WTC11 (cell line): ENCODE measurements around the gene DNAJC18. TPM values are rescaled to one million over a fixed set of nuclear protein-coding genes. Genes with fewer than 3 reads are reported as not detected.

Source experiments
- EMX1 ChIP-seq: fragments of 250-450 bp; sonication (Bioruptor Pico); IDR thresholded peaks from 2 replicates; pipeline ENCODE4 v1.8.0; 2021; ENCODE audit warnings: mild to moderate bottlenecking
- IRF2 ChIP-seq: sonication (generic); formaldehyde crosslinking; IDR thresholded peaks from 2 replicates; pipeline ENCODE4 v1.8.0; 2022; ENCODE audit warnings: low read depth, missing genetic modification reagents, borderline replicate concordance
- NR1H2 ChIP-seq: sonication (generic); formaldehyde crosslinking; IDR thresholded peaks from 2 replicates; pipeline ENCODE4 v1.9.0; 2021; ENCODE audit warnings: mild to moderate bottlenecking, moderate library complexity, missing genetic modification reagents
- OVOL2 ChIP-seq: fragments of 250-450 bp; sonication (Bioruptor Pico); IDR thresholded peaks from 2 replicates; pipeline ENCODE4 v1.9.0; 2021; ENCODE audit warnings: mild to moderate bottlenecking, borderline replicate concordance
- PRRX2 ChIP-seq: fragments of 250-450 bp; sonication (Bioruptor Pico); IDR thresholded peaks from 2 replicates; pipeline ENCODE4 v1.8.0; 2021; ENCODE audit warnings: mild to moderate bottlenecking
- RORB ChIP-seq: fragments of 250-450 bp; sonication (Bioruptor Pico); IDR thresholded peaks from 2 replicates; pipeline ENCODE4 v1.9.0; 2021; ENCODE audit warnings: mild to moderate bottlenecking
- SOX15 ChIP-seq: fragments of 250-450 bp; sonication (Bioruptor Pico); IDR thresholded peaks from 2 replicates; pipeline ENCODE4 v1.9.0; 2021; ENCODE audit warnings: mild to moderate bottlenecking
- ZNF263 ChIP-seq: sonication (generic); formaldehyde crosslinking; IDR thresholded peaks from 2 replicates; pipeline ENCODE4 v1.8.1; 2022; ENCODE audit warnings: low read depth, mild to moderate bottlenecking, moderate library complexity, missing genetic modification reagents
- ZNF423 ChIP-seq: fragments of 250-450 bp; sonication (Bioruptor Pico); IDR thresholded peaks from 2 replicates; pipeline ENCODE4 v2.1.2; 2022; ENCODE audit warnings: mild to moderate bottlenecking, moderate library complexity
- total RNA-seq: library from RNA; stranded (reverse); gene quantifications from 3 replicates; pipeline ENCODE4 v1.2.3, GENCODE V29; 2021
- TF ChIP-seq, protein P1 (sequence below): sonication (generic); formaldehyde crosslinking; IDR thresholded peaks from 2 replicates; pipeline ENCODE4 v1.8.1; 2023; ENCODE audit warnings: mild to moderate bottlenecking, missing genetic modification reagents
- TF ChIP-seq, protein P2 (sequence below): fragments of 200-600 bp; IDR thresholded peaks from 2 replicates; pipeline ENCODE4 v1.8.0; 2022; ENCODE audit warnings: antibody characterized with exemption
- TF ChIP-seq, protein P3 (sequence below): sonication (generic); formaldehyde crosslinking; IDR thresholded peaks from 2 replicates; pipeline ENCODE4 v1.8.1; 2023; ENCODE audit warnings: mild to moderate bottlenecking, missing genetic modification reagents
- TF ChIP-seq, protein P4 (sequence below): sonication (generic); formaldehyde crosslinking; IDR thresholded peaks from 2 replicates; pipeline ENCODE4 v1.8.1; 2022; ENCODE audit warnings: low read depth, missing genetic modification reagents, borderline replicate concordance
- TF ChIP-seq, protein P5 (sequence below): fragments of 250-450 bp; sonication (Bioruptor Pico); conservative IDR thresholded peaks from 2 replicates; pipeline ENCODE4 v1.9.0; 2021; ENCODE audit warnings: mild to moderate bottlenecking
- TF ChIP-seq, protein P6 (sequence below): sonication (generic); formaldehyde crosslinking; IDR thresholded peaks from 2 replicates; pipeline ENCODE4 v1.8.1; 2023; ENCODE audit warnings: mild to moderate bottlenecking, moderate library complexity, missing genetic modification reagents
- TF ChIP-seq, protein P7 (sequence below): sonication (generic); formaldehyde crosslinking; IDR thresholded peaks from 2 replicates; pipeline ENCODE4 v1.8.1; 2022; ENCODE audit warnings: low read depth, mild to moderate bottlenecking, moderate library complexity, missing genetic modification reagents, borderline replicate concordance
- TF ChIP-seq, protein P8 (sequence below): sonication (generic); formaldehyde crosslinking; IDR thresholded peaks from 2 replicates; pipeline ENCODE4 v1.8.0; 2022; ENCODE audit warnings: missing genetic modification reagents
- TF ChIP-seq, protein P9 (sequence below): sonication (generic); formaldehyde crosslinking; IDR thresholded peaks from 2 replicates; pipeline ENCODE4 v1.8.1; 2023; ENCODE audit warnings: mild to moderate bottlenecking, missing genetic modification reagents, moderate library complexity
- TF ChIP-seq, protein P10 (sequence below): sonication (generic); formaldehyde crosslinking; IDR thresholded peaks from 2 replicates; pipeline ENCODE4 v1.8.1; 2023; ENCODE audit warnings: mild to moderate bottlenecking, missing genetic modification reagents, moderate library complexity

The DNAJC18 gene
- total RNA-seq, 1 experiment from 2014 or later, result 23.7 TPM

DNA sequence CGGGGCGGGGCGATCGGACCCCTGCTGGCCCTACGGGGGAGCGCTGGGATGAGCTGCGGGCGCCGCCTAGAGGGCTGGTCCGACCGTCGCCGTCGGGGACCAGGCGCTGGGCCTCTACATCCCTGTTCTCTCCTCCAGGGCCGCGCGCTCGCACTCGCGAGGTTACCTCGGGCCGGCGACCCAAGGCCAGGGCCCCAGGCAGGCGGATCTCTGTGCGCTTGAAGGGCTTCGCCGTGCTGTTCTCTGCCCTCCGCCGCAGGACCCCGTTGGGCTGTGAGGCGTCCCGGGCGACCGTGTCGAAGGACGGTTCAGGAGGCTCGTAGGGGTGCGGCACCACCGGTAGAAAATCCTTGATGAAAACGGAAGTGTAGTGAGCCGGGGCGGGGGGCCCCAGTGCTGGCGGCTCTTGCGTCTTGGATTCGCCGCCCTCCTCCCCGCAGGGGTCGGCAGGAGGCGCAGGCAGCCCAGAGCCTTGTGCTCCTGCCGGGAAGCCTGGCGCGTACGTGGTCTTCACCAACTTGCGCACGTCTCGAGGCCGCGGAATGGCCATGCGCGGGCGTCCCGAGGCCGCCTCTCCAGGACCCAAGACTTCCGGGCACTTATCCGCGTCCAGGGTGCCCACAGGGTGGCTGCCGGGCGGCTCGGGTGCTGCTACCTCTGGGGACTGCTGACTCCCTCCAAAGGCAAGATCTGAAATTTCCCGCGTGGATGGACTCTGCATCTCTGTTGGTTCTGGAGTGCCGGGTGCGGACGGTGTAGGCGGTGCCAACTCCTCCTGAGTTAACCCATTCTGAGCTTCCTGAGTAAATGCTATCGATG is 46.4 kb downstream of the DNAJC18 start (continued):
- TF ChIP-seq, protein P1, sequence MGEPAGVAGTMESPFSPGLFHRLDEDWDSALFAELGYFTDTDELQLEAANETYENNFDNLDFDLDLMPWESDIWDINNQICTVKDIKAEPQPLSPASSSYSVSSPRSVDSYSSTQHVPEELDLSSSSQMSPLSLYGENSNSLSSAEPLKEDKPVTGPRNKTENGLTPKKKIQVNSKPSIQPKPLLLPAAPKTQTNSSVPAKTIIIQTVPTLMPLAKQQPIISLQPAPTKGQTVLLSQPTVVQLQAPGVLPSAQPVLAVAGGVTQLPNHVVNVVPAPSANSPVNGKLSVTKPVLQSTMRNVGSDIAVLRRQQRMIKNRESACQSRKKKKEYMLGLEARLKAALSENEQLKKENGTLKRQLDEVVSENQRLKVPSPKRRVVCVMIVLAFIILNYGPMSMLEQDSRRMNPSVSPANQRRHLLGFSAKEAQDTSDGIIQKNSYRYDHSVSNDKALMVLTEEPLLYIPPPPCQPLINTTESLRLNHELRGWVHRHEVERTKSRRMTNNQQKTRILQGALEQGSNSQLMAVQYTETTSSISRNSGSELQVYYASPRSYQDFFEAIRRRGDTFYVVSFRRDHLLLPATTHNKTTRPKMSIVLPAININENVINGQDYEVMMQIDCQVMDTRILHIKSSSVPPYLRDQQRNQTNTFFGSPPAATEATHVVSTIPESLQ, result no peak
- TF ChIP-seq, protein P2, sequence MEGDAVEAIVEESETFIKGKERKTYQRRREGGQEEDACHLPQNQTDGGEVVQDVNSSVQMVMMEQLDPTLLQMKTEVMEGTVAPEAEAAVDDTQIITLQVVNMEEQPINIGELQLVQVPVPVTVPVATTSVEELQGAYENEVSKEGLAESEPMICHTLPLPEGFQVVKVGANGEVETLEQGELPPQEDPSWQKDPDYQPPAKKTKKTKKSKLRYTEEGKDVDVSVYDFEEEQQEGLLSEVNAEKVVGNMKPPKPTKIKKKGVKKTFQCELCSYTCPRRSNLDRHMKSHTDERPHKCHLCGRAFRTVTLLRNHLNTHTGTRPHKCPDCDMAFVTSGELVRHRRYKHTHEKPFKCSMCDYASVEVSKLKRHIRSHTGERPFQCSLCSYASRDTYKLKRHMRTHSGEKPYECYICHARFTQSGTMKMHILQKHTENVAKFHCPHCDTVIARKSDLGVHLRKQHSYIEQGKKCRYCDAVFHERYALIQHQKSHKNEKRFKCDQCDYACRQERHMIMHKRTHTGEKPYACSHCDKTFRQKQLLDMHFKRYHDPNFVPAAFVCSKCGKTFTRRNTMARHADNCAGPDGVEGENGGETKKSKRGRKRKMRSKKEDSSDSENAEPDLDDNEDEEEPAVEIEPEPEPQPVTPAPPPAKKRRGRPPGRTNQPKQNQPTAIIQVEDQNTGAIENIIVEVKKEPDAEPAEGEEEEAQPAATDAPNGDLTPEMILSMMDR, result no peak
- no peak for TF ChIP-seq PRRX2 (CRISPR knock-in tag)
- TF ChIP-seq EMX1 (CRISPR knock-in tag), result no peak
- TF ChIP-seq, protein P3, sequence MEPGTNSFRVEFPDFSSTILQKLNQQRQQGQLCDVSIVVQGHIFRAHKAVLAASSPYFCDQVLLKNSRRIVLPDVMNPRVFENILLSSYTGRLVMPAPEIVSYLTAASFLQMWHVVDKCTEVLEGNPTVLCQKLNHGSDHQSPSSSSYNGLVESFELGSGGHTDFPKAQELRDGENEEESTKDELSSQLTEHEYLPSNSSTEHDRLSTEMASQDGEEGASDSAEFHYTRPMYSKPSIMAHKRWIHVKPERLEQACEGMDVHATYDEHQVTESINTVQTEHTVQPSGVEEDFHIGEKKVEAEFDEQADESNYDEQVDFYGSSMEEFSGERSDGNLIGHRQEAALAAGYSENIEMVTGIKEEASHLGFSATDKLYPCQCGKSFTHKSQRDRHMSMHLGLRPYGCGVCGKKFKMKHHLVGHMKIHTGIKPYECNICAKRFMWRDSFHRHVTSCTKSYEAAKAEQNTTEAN (CRISPR knock-in tag), result no peak
- no peak for TF ChIP-seq NR1H2 (CRISPR knock-in tag)
- TF ChIP-seq, protein P4, sequence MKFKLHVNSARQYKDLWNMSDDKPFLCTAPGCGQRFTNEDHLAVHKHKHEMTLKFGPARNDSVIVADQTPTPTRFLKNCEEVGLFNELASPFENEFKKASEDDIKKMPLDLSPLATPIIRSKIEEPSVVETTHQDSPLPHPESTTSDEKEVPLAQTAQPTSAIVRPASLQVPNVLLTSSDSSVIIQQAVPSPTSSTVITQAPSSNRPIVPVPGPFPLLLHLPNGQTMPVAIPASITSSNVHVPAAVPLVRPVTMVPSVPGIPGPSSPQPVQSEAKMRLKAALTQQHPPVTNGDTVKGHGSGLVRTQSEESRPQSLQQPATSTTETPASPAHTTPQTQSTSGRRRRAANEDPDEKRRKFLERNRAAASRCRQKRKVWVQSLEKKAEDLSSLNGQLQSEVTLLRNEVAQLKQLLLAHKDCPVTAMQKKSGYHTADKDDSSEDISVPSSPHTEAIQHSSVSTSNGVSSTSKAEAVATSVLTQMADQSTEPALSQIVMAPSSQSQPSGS, result no peak
- TF ChIP-seq, protein P5, sequence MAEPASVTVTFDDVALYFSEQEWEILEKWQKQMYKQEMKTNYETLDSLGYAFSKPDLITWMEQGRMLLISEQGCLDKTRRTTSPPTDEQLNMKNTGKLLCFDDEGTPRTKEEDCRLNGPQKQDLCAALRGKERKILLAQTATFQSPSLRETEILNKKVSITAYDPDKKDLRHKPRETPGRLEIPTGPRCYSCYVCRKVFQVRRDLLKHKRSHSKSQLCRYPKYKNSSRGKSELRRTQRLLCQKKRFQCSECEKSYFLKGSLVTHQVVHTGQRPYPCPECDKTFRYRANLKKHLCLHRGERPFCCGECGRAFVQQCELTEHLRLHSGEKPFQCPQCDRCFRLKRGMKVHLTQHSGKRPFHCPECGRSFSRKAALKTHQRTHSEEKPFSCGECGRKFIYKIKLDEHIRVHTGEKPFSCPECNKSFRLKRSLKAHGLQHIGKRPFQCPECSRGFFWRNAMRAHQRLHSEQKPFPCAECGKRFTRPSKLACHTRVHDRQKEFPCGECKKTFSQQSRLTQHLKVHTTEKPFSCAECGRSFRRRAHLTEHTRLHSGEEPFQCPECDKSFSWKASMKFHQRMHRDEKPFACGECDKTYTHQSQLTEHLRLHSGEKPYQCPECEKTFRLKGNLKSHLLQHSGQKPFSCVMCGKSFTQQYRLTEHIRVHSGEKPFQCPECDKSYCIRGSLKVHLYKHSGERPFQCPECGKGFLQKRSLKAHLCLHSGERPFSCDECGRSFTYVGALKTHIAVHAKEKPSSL, result no peak
- no peak for TF ChIP-seq IRF2 (CRISPR knock-in tag)
- no peak for TF ChIP-seq OVOL2 (CRISPR knock-in tag)
- TF ChIP-seq, protein P6, sequence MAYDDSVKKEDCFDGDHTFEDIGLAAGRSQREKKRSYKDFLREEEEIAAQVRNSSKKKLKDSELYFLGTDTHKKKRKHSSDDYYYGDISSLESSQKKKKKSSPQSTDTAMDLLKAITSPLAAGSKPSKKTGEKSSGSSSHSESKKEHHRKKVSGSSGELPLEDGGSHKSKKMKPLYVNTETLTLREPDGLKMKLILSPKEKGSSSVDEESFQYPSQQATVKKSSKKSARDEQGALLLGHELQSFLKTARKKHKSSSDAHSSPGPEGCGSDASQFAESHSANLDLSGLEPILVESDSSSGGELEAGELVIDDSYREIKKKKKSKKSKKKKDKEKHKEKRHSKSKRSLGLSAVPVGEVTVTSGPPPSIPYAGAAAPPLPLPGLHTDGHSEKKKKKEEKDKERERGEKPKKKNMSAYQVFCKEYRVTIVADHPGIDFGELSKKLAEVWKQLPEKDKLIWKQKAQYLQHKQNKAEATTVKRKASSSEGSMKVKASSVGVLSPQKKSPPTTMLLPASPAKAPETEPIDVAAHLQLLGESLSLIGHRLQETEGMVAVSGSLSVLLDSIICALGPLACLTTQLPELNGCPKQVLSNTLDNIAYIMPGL (CRISPR knock-in tag), result peak; percentile 98
- TF ChIP-seq SOX15 (CRISPR knock-in tag), result no peak
- TF ChIP-seq, protein P7, sequence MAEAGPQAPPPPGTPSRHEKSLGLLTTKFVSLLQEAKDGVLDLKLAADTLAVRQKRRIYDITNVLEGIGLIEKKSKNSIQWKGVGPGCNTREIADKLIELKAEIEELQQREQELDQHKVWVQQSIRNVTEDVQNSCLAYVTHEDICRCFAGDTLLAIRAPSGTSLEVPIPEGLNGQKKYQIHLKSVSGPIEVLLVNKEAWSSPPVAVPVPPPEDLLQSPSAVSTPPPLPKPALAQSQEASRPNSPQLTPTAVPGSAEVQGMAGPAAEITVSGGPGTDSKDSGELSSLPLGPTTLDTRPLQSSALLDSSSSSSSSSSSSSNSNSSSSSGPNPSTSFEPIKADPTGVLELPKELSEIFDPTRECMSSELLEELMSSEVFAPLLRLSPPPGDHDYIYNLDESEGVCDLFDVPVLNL (CRISPR knock-in tag), result no peak
- TF ChIP-seq RORB (CRISPR knock-in tag), result no peak
- TF ChIP-seq, protein P8, sequence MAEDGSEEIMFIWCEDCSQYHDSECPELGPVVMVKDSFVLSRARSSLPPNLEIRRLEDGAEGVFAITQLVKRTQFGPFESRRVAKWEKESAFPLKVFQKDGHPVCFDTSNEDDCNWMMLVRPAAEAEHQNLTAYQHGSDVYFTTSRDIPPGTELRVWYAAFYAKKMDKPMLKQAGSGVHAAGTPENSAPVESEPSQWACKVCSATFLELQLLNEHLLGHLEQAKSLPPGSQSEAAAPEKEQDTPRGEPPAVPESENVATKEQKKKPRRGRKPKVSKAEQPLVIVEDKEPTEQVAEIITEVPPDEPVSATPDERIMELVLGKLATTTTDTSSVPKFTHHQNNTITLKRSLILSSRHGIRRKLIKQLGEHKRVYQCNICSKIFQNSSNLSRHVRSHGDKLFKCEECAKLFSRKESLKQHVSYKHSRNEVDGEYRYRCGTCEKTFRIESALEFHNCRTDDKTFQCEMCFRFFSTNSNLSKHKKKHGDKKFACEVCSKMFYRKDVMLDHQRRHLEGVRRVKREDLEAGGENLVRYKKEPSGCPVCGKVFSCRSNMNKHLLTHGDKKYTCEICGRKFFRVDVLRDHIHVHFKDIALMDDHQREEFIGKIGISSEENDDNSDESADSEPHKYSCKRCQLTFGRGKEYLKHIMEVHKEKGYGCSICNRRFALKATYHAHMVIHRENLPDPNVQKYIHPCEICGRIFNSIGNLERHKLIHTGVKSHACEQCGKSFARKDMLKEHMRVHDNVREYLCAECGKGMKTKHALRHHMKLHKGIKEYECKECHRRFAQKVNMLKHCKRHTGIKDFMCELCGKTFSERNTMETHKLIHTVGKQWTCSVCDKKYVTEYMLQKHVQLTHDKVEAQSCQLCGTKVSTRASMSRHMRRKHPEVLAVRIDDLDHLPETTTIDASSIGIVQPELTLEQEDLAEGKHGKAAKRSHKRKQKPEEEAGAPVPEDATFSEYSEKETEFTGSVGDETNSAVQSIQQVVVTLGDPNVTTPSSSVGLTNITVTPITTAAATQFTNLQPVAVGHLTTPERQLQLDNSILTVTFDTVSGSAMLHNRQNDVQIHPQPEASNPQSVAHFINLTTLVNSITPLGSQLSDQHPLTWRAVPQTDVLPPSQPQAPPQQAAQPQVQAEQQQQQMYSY (CRISPR knock-in tag), result no peak
- peak; percentile 31; the same call in 1 of the 2 replicates for TF ChIP-seq ZNF423 (CRISPR knock-in tag)
- TF ChIP-seq, protein P9, sequence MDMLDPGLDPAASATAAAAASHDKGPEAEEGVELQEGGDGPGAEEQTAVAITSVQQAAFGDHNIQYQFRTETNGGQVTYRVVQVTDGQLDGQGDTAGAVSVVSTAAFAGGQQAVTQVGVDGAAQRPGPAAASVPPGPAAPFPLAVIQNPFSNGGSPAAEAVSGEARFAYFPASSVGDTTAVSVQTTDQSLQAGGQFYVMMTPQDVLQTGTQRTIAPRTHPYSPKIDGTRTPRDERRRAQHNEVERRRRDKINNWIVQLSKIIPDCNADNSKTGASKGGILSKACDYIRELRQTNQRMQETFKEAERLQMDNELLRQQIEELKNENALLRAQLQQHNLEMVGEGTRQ (CRISPR knock-in tag), result no peak; the same call in 1 of the 2 replicates
- no peak for TF ChIP-seq ZNF263 (CRISPR knock-in tag)
- TF ChIP-seq, protein P10, sequence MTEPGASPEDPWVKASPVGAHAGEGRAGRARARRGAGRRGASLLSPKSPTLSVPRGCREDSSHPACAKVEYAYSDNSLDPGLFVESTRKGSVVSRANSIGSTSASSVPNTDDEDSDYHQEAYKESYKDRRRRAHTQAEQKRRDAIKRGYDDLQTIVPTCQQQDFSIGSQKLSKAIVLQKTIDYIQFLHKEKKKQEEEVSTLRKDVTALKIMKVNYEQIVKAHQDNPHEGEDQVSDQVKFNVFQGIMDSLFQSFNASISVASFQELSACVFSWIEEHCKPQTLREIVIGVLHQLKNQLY (CRISPR knock-in tag), result no peak
